Neural cell (in vitro differentiated cells): ENCODE results near the gene AMFR. TPM values are rescaled to one million over a fixed set of nuclear protein-coding genes. Genes with fewer than 3 reads are reported as not detected.

Experiments used
- H2AFZ ChIP-seq: fragments of 200-600, 300-800 bp; sonication (generic), shearing (Covaris generic); 2 replicates; pipeline ENCODE4 v1.6.0; 2014; ENCODE audit warnings: low read depth, mild to moderate bottlenecking, antibody characterized with exemption, low read length, moderate library complexity
- H3F3A ChIP-seq: fragments of 200-600 bp; shearing (Covaris generic); 2 replicates; pipeline ENCODE4 v1.6.1; 2016; ENCODE audit warnings: mild to moderate bottlenecking, moderate library complexity, mixed read lengths, antibody characterized with exemption, low read length; ENCODE audit not compliant: insufficient read depth, poor library complexity, severe bottlenecking
- H3K27ac ChIP-seq: fragments of 200-600, 300-800 bp; sonication (generic), shearing (Covaris generic); 2 replicates; pipeline ENCODE4 v1.5.1; 2014; ENCODE audit warnings: mild to moderate bottlenecking, low read length, moderate library complexity
- H3K27me3 ChIP-seq: fragments of 300-800, 200-600 bp; sonication (generic), shearing (Covaris generic); 2 replicates; pipeline ENCODE4 v1.6.0; 2014; ENCODE audit warnings: mild to moderate bottlenecking, low read depth, low read length, moderate library complexity; ENCODE audit not compliant: insufficient read depth
- H3K36me3 ChIP-seq: fragments of 300-800, 200-600 bp; sonication (generic), shearing (Covaris generic); 2 replicates; pipeline ENCODE4 v1.5.1; 2014; ENCODE audit warnings: mild to moderate bottlenecking, antibody characterized with exemption, low read length, moderate library complexity; ENCODE audit not compliant: insufficient read depth
- H3K4me2 ChIP-seq: fragments of 300-800, 200-600 bp; sonication (generic), shearing (Covaris generic); 2 replicates; pipeline ENCODE4 v1.6.0; 2014; ENCODE audit warnings: mild to moderate bottlenecking, low read length
- H3K4me3 ChIP-seq: fragments of 300-800, 200-600 bp; sonication (generic), shearing (Covaris generic); 2 replicates; pipeline ENCODE4 v1.5.1; 2014; ENCODE audit warnings: mild to moderate bottlenecking, low read length, moderate library complexity
- H3K79me2 ChIP-seq: fragments of 200-600 bp; shearing (Covaris generic); replicated peaks from 2 replicates; pipeline ENCODE4 v1.6.0; 2014; ENCODE audit warnings: mild to moderate bottlenecking, low read length, moderate library complexity; ENCODE audit not compliant: insufficient read depth
- H3K9ac ChIP-seq: fragments of 300-800, 200-600 bp; sonication (generic), shearing (Covaris generic); 2 replicates; pipeline ENCODE4 v1.6.1; 2016; ENCODE audit warnings: mild to moderate bottlenecking, low read length, mixed read lengths
- H3K9me2 ChIP-seq: fragments of 200-600 bp; shearing (Covaris generic); 2 replicates; pipeline ENCODE4 v1.6.1; 2016; ENCODE audit warnings: mild to moderate bottlenecking, low read length, mixed read lengths; ENCODE audit not compliant: insufficient read depth
- H3K9me3 ChIP-seq: fragments of 200-600, 300-800 bp; sonication (generic), shearing (Covaris generic); 2 replicates; pipeline ENCODE4 v1.6.1; 2016; ENCODE audit warnings: mild to moderate bottlenecking, mixed run types, low read length, moderate library complexity, mixed read lengths
- H4K20me1 ChIP-seq: fragments of 200-600 bp; shearing (Covaris generic); 2 replicates; pipeline ENCODE4 v1.6.1; 2016; ENCODE audit warnings: mild to moderate bottlenecking, mixed run types; ENCODE audit not compliant: insufficient read depth
- EP300 ChIP-seq: fragments of 450-650 bp; conservative IDR thresholded peaks from 2 replicates; pipeline ENCODE4 v1.6.1; 2014; ENCODE audit warnings: antibody characterized with exemption, mild to moderate bottlenecking, moderate library complexity; ENCODE audit not compliant: poor library complexity, severe bottlenecking
- EZH2 ChIP-seq: fragments of 200-600, 300-800 bp; shearing (Covaris generic), sonication (generic); IDR thresholded peaks from 2 replicates; pipeline ENCODE4 v1.6.1; 2014; ENCODE audit warnings: antibody characterized with exemption, low read length, borderline replicate concordance, mild to moderate bottlenecking; ENCODE audit not compliant: insufficient read depth, poor library complexity, severe bottlenecking
- MXI1 ChIP-seq: fragments of 450-650 bp; conservative IDR thresholded peaks from 2 replicates; pipeline ENCODE4 v1.6.1; 2014; ENCODE audit warnings: antibody characterized with exemption, mild to moderate bottlenecking; ENCODE audit not compliant: poor library complexity, severe bottlenecking
- POLR2AphosphoS5 ChIP-seq: IDR thresholded peaks from 2 replicates; pipeline ENCODE4 v1.6.1; 2012
- RAD21 ChIP-seq: fragments of 450-650 bp; conservative IDR thresholded peaks from 2 replicates; pipeline ENCODE4 v1.6.1; 2014; ENCODE audit warnings: antibody characterized with exemption, mild to moderate bottlenecking, moderate library complexity
- SMC3 ChIP-seq: fragments of 450-650 bp; conservative IDR thresholded peaks from 2 replicates; pipeline ENCODE4 v1.6.1; 2014; ENCODE audit warnings: antibody characterized with exemption, mild to moderate bottlenecking, moderate library complexity; ENCODE audit not compliant: poor library complexity
- TAF1 ChIP-seq: IDR thresholded peaks from 2 replicates; pipeline ENCODE4 v1.6.1; 2012; ENCODE audit warnings: low read depth
- polyA plus RNA-seq: library from polyadenylated mRNA; depleted of rRNA; stranded (reverse); fragments of >200 nt; gene quantifications from 2 replicates; pipeline ENCODE4 v1.2.3, GENCODE V29; 2014
- TF ChIP-seq, protein P1 (sequence below): IDR thresholded peaks from 2 replicates; pipeline ENCODE4 v1.6.1; 2012; ENCODE audit warnings: borderline replicate concordance
- TF ChIP-seq, protein P2 (sequence below): fragments of 450-650 bp; IDR thresholded peaks from 2 replicates; pipeline ENCODE4 v1.5.1; 2014; ENCODE audit warnings: antibody characterized with exemption, mild to moderate bottlenecking, moderate library complexity; ENCODE audit not compliant: poor library complexity, severe bottlenecking

The AMFR gene
- polyA plus RNA-seq, 1 donor from 2014 or later: 101 TPM

GRCh38 chr16:56347166-56347565 lies 78.2 kb downstream of the AMFR start:
- no peak overlapping the region for H3K9ac ChIP-seq
- no peak for TF ChIP-seq TAF1
- no peak for TF ChIP-seq EZH2
- no peak for TF ChIP-seq SMC3
- TF ChIP-seq RAD21: no peak
- no peak for TF ChIP-seq POLR2AphosphoS5
- TF ChIP-seq, protein P1, sequence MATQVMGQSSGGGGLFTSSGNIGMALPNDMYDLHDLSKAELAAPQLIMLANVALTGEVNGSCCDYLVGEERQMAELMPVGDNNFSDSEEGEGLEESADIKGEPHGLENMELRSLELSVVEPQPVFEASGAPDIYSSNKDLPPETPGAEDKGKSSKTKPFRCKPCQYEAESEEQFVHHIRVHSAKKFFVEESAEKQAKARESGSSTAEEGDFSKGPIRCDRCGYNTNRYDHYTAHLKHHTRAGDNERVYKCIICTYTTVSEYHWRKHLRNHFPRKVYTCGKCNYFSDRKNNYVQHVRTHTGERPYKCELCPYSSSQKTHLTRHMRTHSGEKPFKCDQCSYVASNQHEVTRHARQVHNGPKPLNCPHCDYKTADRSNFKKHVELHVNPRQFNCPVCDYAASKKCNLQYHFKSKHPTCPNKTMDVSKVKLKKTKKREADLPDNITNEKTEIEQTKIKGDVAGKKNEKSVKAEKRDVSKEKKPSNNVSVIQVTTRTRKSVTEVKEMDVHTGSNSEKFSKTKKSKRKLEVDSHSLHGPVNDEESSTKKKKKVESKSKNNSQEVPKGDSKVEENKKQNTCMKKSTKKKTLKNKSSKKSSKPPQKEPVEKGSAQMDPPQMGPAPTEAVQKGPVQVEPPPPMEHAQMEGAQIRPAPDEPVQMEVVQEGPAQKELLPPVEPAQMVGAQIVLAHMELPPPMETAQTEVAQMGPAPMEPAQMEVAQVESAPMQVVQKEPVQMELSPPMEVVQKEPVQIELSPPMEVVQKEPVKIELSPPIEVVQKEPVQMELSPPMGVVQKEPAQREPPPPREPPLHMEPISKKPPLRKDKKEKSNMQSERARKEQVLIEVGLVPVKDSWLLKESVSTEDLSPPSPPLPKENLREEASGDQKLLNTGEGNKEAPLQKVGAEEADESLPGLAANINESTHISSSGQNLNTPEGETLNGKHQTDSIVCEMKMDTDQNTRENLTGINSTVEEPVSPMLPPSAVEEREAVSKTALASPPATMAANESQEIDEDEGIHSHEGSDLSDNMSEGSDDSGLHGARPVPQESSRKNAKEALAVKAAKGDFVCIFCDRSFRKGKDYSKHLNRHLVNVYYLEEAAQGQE: no peak
- no peak overlapping the region for H2AFZ ChIP-seq
- H4K20me1 ChIP-seq: no peaks in the 10 kb centered on the region
- no peak overlapping the region for H3K27ac ChIP-seq
- peaks cover 8% of the 10 kb centered on the region for H3K36me3 ChIP-seq
- H3K9me3 ChIP-seq: no peaks in the 10 kb centered on the region
- H3F3A ChIP-seq: no peaks in the 10 kb centered on the region
- H3K79me2 ChIP-seq: no peaks in the 10 kb centered on the region
- H3K27me3 ChIP-seq: no peaks in the 10 kb centered on the region
- H3K4me2 ChIP-seq: no peak overlapping the region
- no peaks in the 10 kb centered on the region for H3K9me2 ChIP-seq
- no peak overlapping the region for H3K4me3 ChIP-seq

GRCh38 chr16:56346131-56346890 lies 79.0 kb downstream of the AMFR start:
- Histone ChIP-seq H3K27ac (no peak overlapping the region), H4K20me1 (no peaks in the 10 kb centered on the region), H3K9ac (no peak overlapping the region), H2AFZ (no peak overlapping the region), H3K9me2 (no peaks in the 10 kb centered on the region), H3K4me3 (no peak overlapping the region), H3K9me3 (no peaks in the 10 kb centered on the region), H3F3A (no peaks in the 10 kb centered on the region), H3K79me2 (no peaks in the 10 kb centered on the region), H3K27me3 (no peaks in the 10 kb centered on the region), H3K4me2 (no peak overlapping the region), H3K36me3 (peaks cover 8% of the 10 kb centered on the region)
- no peak for TF ChIP-seq MXI1
- no peak for TF ChIP-seq SMC3
- no peak for TF ChIP-seq POLR2AphosphoS5
- TF ChIP-seq, protein P2, sequence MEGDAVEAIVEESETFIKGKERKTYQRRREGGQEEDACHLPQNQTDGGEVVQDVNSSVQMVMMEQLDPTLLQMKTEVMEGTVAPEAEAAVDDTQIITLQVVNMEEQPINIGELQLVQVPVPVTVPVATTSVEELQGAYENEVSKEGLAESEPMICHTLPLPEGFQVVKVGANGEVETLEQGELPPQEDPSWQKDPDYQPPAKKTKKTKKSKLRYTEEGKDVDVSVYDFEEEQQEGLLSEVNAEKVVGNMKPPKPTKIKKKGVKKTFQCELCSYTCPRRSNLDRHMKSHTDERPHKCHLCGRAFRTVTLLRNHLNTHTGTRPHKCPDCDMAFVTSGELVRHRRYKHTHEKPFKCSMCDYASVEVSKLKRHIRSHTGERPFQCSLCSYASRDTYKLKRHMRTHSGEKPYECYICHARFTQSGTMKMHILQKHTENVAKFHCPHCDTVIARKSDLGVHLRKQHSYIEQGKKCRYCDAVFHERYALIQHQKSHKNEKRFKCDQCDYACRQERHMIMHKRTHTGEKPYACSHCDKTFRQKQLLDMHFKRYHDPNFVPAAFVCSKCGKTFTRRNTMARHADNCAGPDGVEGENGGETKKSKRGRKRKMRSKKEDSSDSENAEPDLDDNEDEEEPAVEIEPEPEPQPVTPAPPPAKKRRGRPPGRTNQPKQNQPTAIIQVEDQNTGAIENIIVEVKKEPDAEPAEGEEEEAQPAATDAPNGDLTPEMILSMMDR: no peak
- no peak for TF ChIP-seq EP300
- no peak for TF ChIP-seq TAF1
- TF ChIP-seq, protein P1: no peak
- no peak for TF ChIP-seq RAD21
- no peak for TF ChIP-seq EZH2
